K562 (cell line): ENCODE results near the gene ATP12A. TPM values are rescaled to one million over a fixed set of nuclear protein-coding genes. Genes with fewer than 3 reads are reported as not detected.

ENCODE experiments used
- ATAC-seq: fragments of 200-7000 bp; cut with Tn5 transposase; 3 replicates; pipeline ENCODE4 v1.9.1; 2020; ENCODE audit warnings: moderate library complexity
- BruUV-seq: library from RNA; stranded (reverse); fragments of 400-500 nt; replicated peaks from 2 replicates; lab custom pipeline; 2021; lab: Mats Ljungman, UMichigan
- CTCF ChIA-PET: fragments of 300-600 bp; formaldehyde crosslinking; extraction: SDS; loops from one replicate; lab custom pipeline; 2021; ENCODE audit warnings: low intra/inter-chr PET ratio; lab: Yijun Ruan, JAX
- POLR2A ChIA-PET: fragments of 300-600, 350-650 bp; sonication (Branson Sonifier 250); formaldehyde crosslinking; extraction: SDS; loops from one replicate; lab custom pipeline; 2021; ENCODE audit warnings: antibody characterized with exemption, inconsistent platforms; lab: Yijun Ruan, JAX
- DNase-seq, 4 experiments: peaks; one replicate each; pipeline versions ENCODE4 v3.0.0 to v3.0.0-alpha.2; 2011 to 2018; ENCODE audit warnings: low spot score in 3 of 4, mixed read lengths in 3 of 4; ENCODE audit errors: extremely low read depth in 1 of 4
- FAIRE-seq: peaks from 2 replicates; lab custom pipeline; 2011; peaks lifted over from hg19 to GRCh38; lab: Jason Lieb, UNC
- H2AFZ ChIP-seq: 2 replicates; pipeline ENCODE4 v1.6.0; 2011; ENCODE audit warnings: low read depth, low read length, control low read depth, inconsistent platforms
- H3K27ac ChIP-seq: fragments of 200-600 bp; 3 replicates; pipeline ENCODE4 v1.8.0; 2011; ENCODE audit warnings: low read depth, mild to moderate bottlenecking, control low read depth, inconsistent platforms, low read length, moderate library complexity, mixed read lengths; ENCODE audit errors: extremely low read depth
- H3K27me3 ChIP-seq, 2 experiments: fragments of 300-600 bp in 1 of 2; 2 replicates in 1 of 2; 3 replicates in 1 of 2; pipeline versions ENCODE4 v1.6.0 to v1.8.0; 2011; ENCODE audit warnings: inconsistent platforms in 2 of 2, low read length in 2 of 2, mild to moderate bottlenecking in 1 of 2, mixed read lengths in 1 of 2, moderate library complexity in 1 of 2; ENCODE audit not compliant: control insufficient read depth in 2 of 2, insufficient read depth in 2 of 2
- H3K36me3 ChIP-seq: fragments of 300-600 bp; 3 replicates; pipeline ENCODE4 v1.8.0; 2011; ENCODE audit warnings: mild to moderate bottlenecking, low read length, inconsistent platforms; ENCODE audit not compliant: control insufficient read depth, insufficient read depth
- H3K4me1 ChIP-seq, 2 experiments: fragments of 200-600 bp in 1 of 2; replicated peaks in 1 of 2; 2 replicates in 1 of 2; 3 replicates in 1 of 2; pipeline versions ENCODE4 v1.5.1 to v1.8.0; 2011; ENCODE audit warnings: inconsistent platforms in 2 of 2, low read length in 2 of 2, mild to moderate bottlenecking in 1 of 2, mixed read lengths in 1 of 2, moderate library complexity in 1 of 2; ENCODE audit not compliant: control insufficient read depth in 2 of 2, insufficient read depth in 2 of 2
- H3K4me2 ChIP-seq: 2 replicates; pipeline ENCODE4 v1.6.1; 2011; ENCODE audit warnings: low read length, control low read depth, inconsistent platforms, mixed read lengths; ENCODE audit not compliant: insufficient read depth
- H3K4me3 ChIP-seq: fragments of 200-600 bp; sonication (generic), shearing (Covaris generic); 2 replicates; pipeline ENCODE4 v1.5.1; 2016; ENCODE audit warnings: control low read depth, inconsistent platforms
- H3K79me2 ChIP-seq: fragments of 200-600 bp; 3 replicates; pipeline ENCODE4 v1.8.0; 2011; ENCODE audit warnings: low read length, inconsistent platforms; ENCODE audit not compliant: control insufficient read depth, insufficient read depth
- H3K9ac ChIP-seq, 2 experiments: 2 replicates each; pipeline versions ENCODE4 v1.6.0 to v1.6.1; 2011; ENCODE audit warnings: low read depth in 2 of 2, low read length in 2 of 2, control low read depth in 1 of 2, inconsistent platforms in 1 of 2, mild to moderate bottlenecking in 1 of 2, mixed read lengths in 1 of 2; ENCODE audit not compliant: insufficient read depth in 1 of 2
- H3K9me1 ChIP-seq: one replicate; pipeline ENCODE4 v1.6.0; 2011; ENCODE audit warnings: inconsistent platforms, mild to moderate bottlenecking, low read length, moderate library complexity; ENCODE audit not compliant: control insufficient read depth, insufficient read depth
- H3K9me3 ChIP-seq: replicated peaks from 2 replicates; pipeline ENCODE4 v1.5.1; 2011; ENCODE audit warnings: low read depth, low read length, inconsistent platforms; ENCODE audit not compliant: control insufficient read depth, insufficient read depth
- H4K20me1 ChIP-seq: replicated peaks from 2 replicates; pipeline ENCODE4 v1.6.1; 2011; ENCODE audit warnings: low read length, inconsistent platforms, mixed read lengths; ENCODE audit not compliant: control insufficient read depth, insufficient read depth
- EGR1 ChIP-seq: fragments of 450-650 bp; conservative IDR thresholded peaks from 2 replicates; pipeline ENCODE4 v1.6.1; 2017; ENCODE audit warnings: mild to moderate bottlenecking
- EZH2 ChIP-seq: IDR thresholded peaks from 2 replicates; pipeline ENCODE4 v1.6.1; 2012; ENCODE audit warnings: low read depth, mild to moderate bottlenecking, inconsistent platforms, low read length, borderline replicate concordance
- FOXK2 ChIP-seq, 2 experiments: fragments of 450-650 bp; IDR thresholded peaks in 1 of 2; conservative IDR thresholded peaks in 1 of 2; 2 replicates each; pipeline ENCODE4 v1.6.1; 2016; ENCODE audit warnings: low read depth in 2 of 2, mild to moderate bottlenecking in 1 of 2
- HDAC2 ChIP-seq: fragments of 450-650 bp; IDR thresholded peaks from 2 replicates; pipeline ENCODE4 v1.6.1; 2016; ENCODE audit warnings: mild to moderate bottlenecking
- MLX ChIP-seq, 2 experiments: fragments of 450-650 bp in 1 of 2; sonication (generic) in 1 of 2; formaldehyde crosslinking; conservative IDR thresholded peaks; 2 replicates each; pipeline versions ENCODE4 v1.4.0 to v1.8.1; 2020 to 2022; ENCODE audit warnings: mild to moderate bottlenecking in 1 of 2, missing genetic modification reagents in 1 of 2
- RAD51 ChIP-seq: fragments of 450-650 bp; IDR thresholded peaks from 2 replicates; pipeline ENCODE4 v1.7.1; 2016; ENCODE audit warnings: low read depth, mild to moderate bottlenecking, borderline replicate concordance
- SUPT5H ChIP-seq: fragments of 450-650 bp; IDR thresholded peaks from 2 replicates; pipeline ENCODE4 v1.6.1; 2016
- ZKSCAN3 ChIP-seq: fragments of 250-450 bp; sonication (Bioruptor Pico); IDR thresholded peaks from 2 replicates; pipeline ENCODE4 v1.4.0; 2020
- ZNF143 ChIP-seq: sonication (generic); formaldehyde crosslinking; IDR thresholded peaks from 2 replicates; pipeline ENCODE4 v1.9.0; 2022; ENCODE audit warnings: mild to moderate bottlenecking, missing genetic modification reagents
- ZNF311 ChIP-seq: fragments of 250-450 bp; sonication (Bioruptor Pico); IDR thresholded peaks from 2 replicates; pipeline ENCODE4 v1.4.0; 2020; ENCODE audit warnings: mild to moderate bottlenecking, moderate library complexity
- ZNF644 ChIP-seq: fragments of 200-800 bp; sonication (Bioruptor generic); IDR thresholded peaks from 2 replicates; pipeline ENCODE4 v1.6.1; 2016; ENCODE audit warnings: low read depth, missing genetic modification characterization, missing compliant biosample characterization
- ZNF76 ChIP-seq: fragments of 250-450 bp; sonication (Bioruptor Pico); IDR thresholded peaks from 2 replicates; pipeline ENCODE4 v1.4.0; 2020; ENCODE audit warnings: mild to moderate bottlenecking, moderate library complexity, borderline replicate concordance
- WGBS: fragments of 100-300 bp; shearing (Covaris generic); methylation state at CpG from one replicate; pipeline ENCODE4 v1.1.6; 2016; ENCODE audit warnings: low coverage, mixed read lengths; ENCODE audit not compliant: insufficient coverage; ENCODE audit errors: missing lambda C conversion rate; 5-methylcytosine and 5-hydroxymethylcytosine counted together
- in situ Hi-C: fragments of 300-500 bp; cut with MboI; formaldehyde crosslinking; loops from 4 replicates; pipeline ENCODE4 v1.15.0; 2018; ENCODE audit warnings: inconsistent platforms, mixed read lengths
- intact Hi-C: fragments of 100-400 bp; cut with micrococcal nuclease; formaldehyde crosslinking; loops from 2 replicates; pipeline ENCODE4 v1.14.2; 2022
- polyA plus RNA-seq, 8 experiments: library from polyadenylated mRNA; depleted of rRNA in 4 of 8; stranded (reverse) in 5 of 8; unstranded in 3 of 8; fragments of >200 nt; fragmentation: Nextera tagmentation in 2 of 8; fragmentation: Illumina TruSeq in 1 of 8; extraction: Ambion mirVana in 2 of 8; extraction: Trizol in 1 of 8; gene quantifications; 2 replicates each; pipeline versions ENCODE4 v1.2.1 to v1.2.3, GENCODE V29; 2011 to 2014; ENCODE audit warnings: inconsistent platforms in 1 of 8, missing spikeins in 1 of 8
- total RNA-seq, 7 experiments: library from RNA; depleted of rRNA in 6 of 7; stranded (reverse); fragments of >200 nt in 6 of 7; fragmentation: Illumina TruSeq in 2 of 7; extraction: Trizol in 2 of 7; gene quantifications; 2 replicates each; pipeline versions ENCODE4 v1.2.1 to v1.2.3, GENCODE V29; 2011 to 2021; ENCODE audit warnings: low replicate concordance in 1 of 7

ATP12A gene
- total and polyA plus RNA-seq, 9 of the 15 experiments (the other 6 are each of a cell fraction or from before 2014, with no cell fraction given), result not detected

GRCh38 chr13:24682353-24682752 is 2.1 kb downstream of the ATP12A start:
- BruUV-seq, result no TSS peak
- H4K20me1 ChIP-seq, result no peaks in the 10 kb centered on the region
- H3K9me1 ChIP-seq, result no peaks in the 10 kb centered on the region
- peaks cover 2 to 29% of the 10 kb centered on the region in 2 experiments; a peak in 4 of 5 replicates for H3K27me3 ChIP-seq
- H3K4me1 ChIP-seq, result no peaks in the 10 kb centered on the region; a peak in 1 of 5 replicates
- no peak overlapping the region for H2AFZ ChIP-seq
- no peak overlapping the region for H3K9ac ChIP-seq
- CTCF ChIA-PET, result no interaction called here
- no peak for FAIRE-seq
- no peaks in the 10 kb centered on the region for H3K9me3 ChIP-seq
- H3K36me3 ChIP-seq, result no peaks in the 10 kb centered on the region
- H3K4me2 ChIP-seq, result no peak overlapping the region
- DNase-seq, result no peak
- H3K4me3 ChIP-seq, result no peak overlapping the region
- H3K79me2 ChIP-seq, result no peaks in the 10 kb centered on the region
- no peak for TF ChIP-seq SUPT5H
- TF ChIP-seq ZKSCAN3 (CRISPR knock-in tag), result no peak
- no peak for TF ChIP-seq MLX (CRISPR knock-in tag; conservative IDR thresholded peaks at IDR 0.05)
- TF ChIP-seq HDAC2, result no peak
- no peak for TF ChIP-seq EGR1
- no peak for TF ChIP-seq ZNF143 (CRISPR knock-in tag)
- TF ChIP-seq RAD51, result no peak
- TF ChIP-seq ZNF76 (CRISPR knock-in tag), result no peak
- no peak for TF ChIP-seq ZNF644 (tag)
- TF ChIP-seq ZNF311 (CRISPR knock-in tag), result no peak
- TF ChIP-seq EZH2, result no peak
- TF ChIP-seq FOXK2 (conservative IDR thresholded peaks at IDR 0.05 in 1 of 2, IDR thresholded peaks at IDR 0.05 in 1 of 2; ENCODE audit: low read depth in 2 of 2), result no peak
- TF ChIP-seq, all 486 proteins: peak for 0
- POLR2A ChIA-PET, result interaction anchor here (0.6 kb wide), 1 partner anchor 270 kb away, joined by 3 read pairs; no protein-coding TSS in a partner anchor
- WGBS, result 0% methylated on average over 1 of the region's 2 CpGs
- in situ Hi-C loops, result no loop called here
- intact Hi-C loops, result no loop called here
- no peak overlapping the region for H3K27ac ChIP-seq
- ATAC-seq, result no peak
